GM12865 (cell line): Measurements from ENCODE around the gene CYP26B1.

Experiments
- DNase-seq: peaks from one replicate; pipeline ENCODE4 v3.0.0; 2010; ENCODE audit warnings: low read depth
- H3K4me3 ChIP-seq: 2 replicates; pipeline ENCODE4 v1.5.1; 2011; ENCODE audit warnings: mild to moderate bottlenecking, low read depth, low read length, control low read depth
- CTCF ChIP-seq: IDR thresholded peaks from 2 replicates; pipeline ENCODE4 v1.5.1; 2011; ENCODE audit warnings: low read length, control low read depth, low read depth, inconsistent platforms; ENCODE audit not compliant: insufficient read depth; ENCODE audit errors: missing control alignments

CYP26B1 gene

GRCh38 chr2:72145658-72146329 lies 1.9 kb downstream of the CYP26B1 start:
- H3K4me3 ChIP-seq: no peak overlapping the region
- TF ChIP-seq CTCF: no peak
- DNase-seq: no peak

GRCh38 chr2:72145289-72145657 lies 2.4 kb downstream of the CYP26B1 start:
- no peak for DNase-seq
- H3K4me3 ChIP-seq: no peak overlapping the region
- TF ChIP-seq CTCF: no peak

GRCh38 chr2:72144632-72145288 lies 2.9 kb downstream of the CYP26B1 start:
- TF ChIP-seq CTCF: no peak
- no peak overlapping the region for H3K4me3 ChIP-seq
- no peak for DNase-seq

GRCh38 chr2:72144274-72144631 lies 3.4 kb downstream of the CYP26B1 start:
- H3K4me3 ChIP-seq: no peak overlapping the region
- DNase-seq: no peak
- TF ChIP-seq CTCF: no peak

- no peak for DNase-seq
- no peak for TF ChIP-seq CTCF
- no peak overlapping the region for H3K4me3 ChIP-seq
Observed at GRCh38 chr2:72143441-72144273, 4.0 kb downstream of the CYP26B1 start.

- H3K4me3 ChIP-seq: no peak overlapping the region
- TF ChIP-seq CTCF: no peak
Observed at GRCh38 chr2:72142570-72143440, 4.9 kb downstream of the CYP26B1 start.

More at GRCh38 chr2:72142570-72143440, 4.9 kb downstream of the CYP26B1 start:
- DNase-seq: no peak
